Stimulated activated naive CD4-positive, alpha-beta T cell treated with Interleukin-2 at 50 U/mL for 16 hours (primary cell): ENCODE data around the gene ZNF155.
A peak's percentile ranks its signal among the peaks of the same experiment; 100 is the strongest.

Experiments used
- DNase-seq: peaks from one replicate; lab custom pipeline; 2025; lab: John Stamatoyannopoulos, UW

Gene ZNF155

GRCh38 chr19:44005973-44006372 lies 22.0 kb downstream of the ZNF155 start:
- DNase-seq, result no peak

DNA sequence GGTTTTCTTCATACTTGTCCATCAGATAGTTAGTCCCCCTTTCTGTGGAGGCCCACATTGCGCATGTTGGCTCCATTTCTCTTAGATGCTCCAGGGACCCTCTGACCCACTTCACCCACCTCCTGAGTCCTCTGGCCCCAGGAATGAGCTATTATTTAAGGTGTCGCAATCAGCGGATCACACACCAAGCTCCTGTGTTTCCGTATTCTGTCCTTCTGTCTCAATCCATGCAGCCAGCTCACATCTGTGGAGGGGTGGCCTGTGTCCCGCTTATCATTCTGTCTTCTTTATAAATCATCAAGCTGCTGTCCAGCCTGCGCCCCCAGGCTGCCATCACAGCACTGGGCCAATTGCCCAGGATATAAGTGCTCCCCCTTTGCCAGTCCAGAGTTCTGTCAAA lies 23.5 kb downstream of the ZNF155 start:
- no peak for DNase-seq

DNA sequence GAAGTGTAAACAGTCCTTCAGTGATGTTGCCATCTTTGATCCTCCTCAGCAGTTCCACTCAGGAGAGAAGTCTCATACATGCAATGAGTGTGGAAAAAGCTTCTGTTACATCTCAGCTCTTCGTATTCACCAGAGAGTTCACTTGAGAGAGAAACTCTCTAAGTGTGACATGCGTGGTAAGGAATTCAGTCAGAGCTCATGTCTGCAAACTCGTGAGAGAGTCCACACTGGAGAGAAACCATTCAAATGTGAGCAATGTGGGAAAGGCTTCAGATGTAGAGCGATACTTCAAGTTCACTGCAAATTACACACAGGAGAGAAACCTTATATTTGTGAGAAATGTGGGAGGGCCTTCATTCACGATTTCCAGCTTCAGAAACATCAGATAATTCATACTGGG lies 26.5 kb downstream of the ZNF155 start:
- DNase-seq, result no peak

DNA sequence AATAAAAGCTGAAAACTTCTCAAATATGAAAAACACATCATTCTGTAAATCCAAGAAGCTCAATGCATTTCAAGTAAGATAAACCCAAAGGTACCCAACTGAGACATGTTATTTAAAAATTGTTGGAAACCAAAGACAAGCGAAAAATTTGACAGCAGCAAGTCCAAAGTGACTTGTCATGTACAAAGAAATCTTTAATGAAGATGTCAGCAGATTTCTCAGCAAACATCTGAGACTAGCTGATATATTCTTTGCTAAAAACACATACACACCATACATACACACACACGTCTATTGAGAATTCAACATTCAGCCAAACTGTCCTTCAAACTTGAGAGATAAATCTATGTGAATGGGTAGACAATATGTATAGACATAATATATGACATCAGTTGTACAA lies 35.5 kb downstream of the ZNF155 start:
- no peak for DNase-seq

DNA sequence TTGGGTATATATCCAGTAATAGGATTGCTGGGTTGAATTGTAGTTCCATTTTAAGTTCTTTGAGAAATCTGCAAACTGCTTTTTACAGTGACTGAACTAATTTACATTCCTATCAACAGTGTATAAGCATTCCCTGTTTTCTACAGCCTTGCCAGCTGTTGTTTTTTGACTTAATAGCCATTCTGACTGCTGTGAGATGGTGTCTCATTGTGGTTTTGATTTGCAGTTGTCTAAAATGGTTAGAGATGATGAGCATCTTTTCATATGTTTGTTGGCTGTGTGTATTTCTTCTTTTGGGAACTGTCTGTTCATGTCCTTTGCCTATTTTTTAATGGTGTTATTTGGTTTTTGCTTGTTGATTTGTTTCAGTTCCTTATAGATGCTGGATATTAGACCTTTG lies 37.2 kb downstream of the ZNF155 start:
- DNase-seq, result no peak

DNA sequence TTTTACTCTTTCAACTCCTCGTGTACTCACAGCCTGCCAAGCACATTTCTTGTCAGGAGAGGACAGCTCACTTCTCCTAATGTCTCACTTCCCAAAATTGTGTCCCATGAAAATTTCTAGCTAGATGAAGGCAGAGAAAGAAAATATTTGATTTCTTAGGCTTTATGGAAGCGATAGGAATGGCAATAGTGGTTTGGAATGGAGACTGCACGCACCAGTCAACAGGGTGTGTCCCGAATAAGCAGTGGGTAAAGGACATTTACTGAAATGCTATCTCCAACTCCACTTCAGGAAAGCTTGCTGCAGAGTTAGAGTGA lies 40.9 kb downstream of the ZNF155 start:
- no peak for DNase-seq

DNA sequence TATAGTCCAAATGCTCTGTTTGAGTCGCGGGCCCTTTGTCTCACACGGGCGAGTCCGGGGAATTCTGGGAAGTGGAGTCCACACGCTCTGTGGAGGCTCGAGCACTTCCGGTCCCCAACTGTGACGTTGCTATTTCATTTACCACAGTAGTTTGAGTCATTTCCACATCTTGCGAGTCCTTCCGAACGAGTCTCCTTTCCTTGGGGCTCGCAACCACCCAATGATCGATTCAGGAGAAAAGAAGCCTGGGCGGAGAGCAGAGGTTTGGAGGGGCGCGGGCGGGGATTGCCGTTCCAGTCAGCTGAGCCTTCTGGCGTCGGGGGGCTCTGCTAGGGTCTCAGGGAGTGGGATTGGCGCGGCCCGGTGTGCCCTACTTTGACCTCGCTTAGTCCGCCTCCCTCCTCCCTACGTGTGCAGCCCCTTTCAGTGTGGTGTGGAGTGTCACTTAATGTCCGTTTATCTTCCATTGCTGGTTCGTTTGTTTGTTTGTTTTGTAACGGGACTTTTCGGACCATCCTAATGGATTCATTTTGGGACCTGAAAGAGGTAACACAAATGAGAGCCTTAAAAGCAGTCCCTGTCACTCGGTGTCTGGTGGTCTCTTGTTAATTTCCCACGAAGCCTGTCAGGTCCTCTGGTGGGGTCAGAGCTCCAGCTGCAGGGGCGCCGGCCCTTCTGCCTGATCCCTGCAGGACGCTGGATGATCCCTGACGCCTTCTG lies 41.4 kb downstream of the ZNF155 start, which contains the start of gene ZNF222:
Gene ZNF222, plus strand, starts transcription at position 163 of the 720 bp plus-strand sequence. Its CDS starts 58 bp downstream, at position 221.
- peak; percentile 78 for DNase-seq

- no peak for DNase-seq
These were observed 42.6 kb downstream of the ZNF155 start for GRCh38 chr19:44026622-44027021.

- no peak for DNase-seq
These were observed 48.1 kb downstream of the ZNF155 start for GRCh38 chr19:44032001-44032610.

DNA sequence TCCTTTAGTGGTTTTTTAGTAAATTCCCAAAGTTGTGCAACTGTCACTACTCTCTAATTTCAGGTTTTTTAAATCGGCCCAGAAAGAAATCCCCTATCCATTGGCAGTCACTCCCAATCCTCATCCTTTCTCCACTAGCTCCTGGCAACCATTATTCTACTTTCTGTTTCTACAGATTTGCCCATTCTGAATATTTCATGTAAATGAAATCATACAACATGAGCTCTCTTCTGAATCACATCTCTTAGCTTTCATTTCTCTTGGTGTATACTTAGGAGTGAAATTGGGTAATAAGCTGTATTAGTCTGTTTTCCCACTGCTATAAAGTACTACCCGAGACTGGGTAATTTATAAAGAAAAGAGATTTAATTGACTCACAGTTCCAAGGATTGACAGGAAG lies 58.2 kb downstream of the ZNF155 start:
- DNase-seq, result no peak
